ENCODE measurements around the gene SLC9A7. TPM values are rescaled to one million over a fixed set of nuclear protein-coding genes. Genes with fewer than 3 reads are reported as not detected.

Gene SLC9A7
- total RNA-seq, 2 experiments from 2014 or later: 16.9 to 17.0 TPM

- ChIA-PET CTCF (no interaction called here), POLR2A (interaction anchor here (0.6 kb wide), 1 partner anchor 457 kb away, joined by 3 read pairs; no protein-coding TSS in a partner anchor)
- no peaks in the 10 kb centered on the region for H3K9me3 Mint-ChIP-seq
- DNase-seq (no peak), ATAC-seq (peak; percentile 52)
- no peak for TF ChIP-seq CTCF (IDR thresholded peaks at IDR 0.05)
- H3K27ac Mint-ChIP-seq: peak overlapping the region; percentile 66
- H3K27me3 Mint-ChIP-seq: no peaks in the 10 kb centered on the region
- no peak overlapping the region for H3K4me3 Mint-ChIP-seq
- H3K4me1 Mint-ChIP-seq (ENCODE audit: low read depth): peaks cover 68% of the 10 kb centered on the region
- peaks cover 11% of the 10 kb centered on the region for H3K36me3 Mint-ChIP-seq (ENCODE audit: low read depth)
- intact Hi-C loops (cut with micrococcal nuclease): no loop called here
Measured at GRCh38 chrX:46710927-46711623, 47.8 kb downstream of the SLC9A7 start.

DNA sequence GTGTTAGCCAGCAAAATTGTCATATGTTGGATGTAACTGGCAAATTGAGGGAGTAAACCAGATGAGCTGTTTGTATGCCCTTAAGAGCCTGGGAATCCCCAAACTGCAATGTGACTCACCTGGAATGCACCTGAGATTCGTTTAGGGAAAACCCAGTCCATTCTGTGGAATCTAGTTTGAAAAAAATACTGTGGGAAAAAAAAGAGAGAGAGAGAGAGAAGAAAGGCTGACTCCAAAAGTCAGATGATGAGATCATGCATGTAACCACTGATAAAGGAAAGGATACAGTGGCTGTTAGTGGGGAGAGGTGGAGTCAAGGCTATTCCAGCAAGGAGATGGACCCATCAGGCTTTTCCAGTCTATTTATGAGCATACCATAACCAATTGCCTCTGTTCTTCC lies 48.5 kb downstream of the SLC9A7 start:
- DNase-seq: no peak
- no peaks in the 10 kb centered on the region for H3K9me3 Mint-ChIP-seq
- ChIA-PET CTCF (no interaction called here), POLR2A (interaction anchor here (0.6 kb wide), 1 partner anchor 458 kb away, joined by 3 read pairs; no protein-coding TSS in a partner anchor)
- peaks cover 11% of the 10 kb centered on the region for H3K36me3 Mint-ChIP-seq (ENCODE audit: low read depth)
- H3K27ac Mint-ChIP-seq: peak overlapping the region; percentile 60
- intact Hi-C loops (cut with micrococcal nuclease): no loop called here
- H3K4me3 Mint-ChIP-seq: no peak overlapping the region
- H3K4me1 Mint-ChIP-seq (ENCODE audit: low read depth): peaks cover 68% of the 10 kb centered on the region
- ATAC-seq: peak; percentile 32
- H3K27me3 Mint-ChIP-seq: no peaks in the 10 kb centered on the region
- no peak for TF ChIP-seq CTCF (IDR thresholded peaks at IDR 0.05)

- Mint-ChIP-seq H3K27ac (no peak overlapping the region), H3K27me3 (no peaks in the 10 kb centered on the region), H3K4me1 (ENCODE audit: low read depth) (peaks cover 72% of the 10 kb centered on the region), H3K9me3 (no peaks in the 10 kb centered on the region), H3K36me3 (ENCODE audit: low read depth) (peaks cover 11% of the 10 kb centered on the region), H3K4me3 (no peak overlapping the region)
- intact Hi-C loops (cut with micrococcal nuclease): no loop called here
- CTCF ChIA-PET: no interaction called here
- ATAC-seq: no peak
- POLR2A ChIA-PET: no interaction called here
- no peak for TF ChIP-seq CTCF (IDR thresholded peaks at IDR 0.05)
- no peak for DNase-seq
Measured at GRCh38 chrX:46707274-46707965, 51.5 kb downstream of the SLC9A7 start.

- Mint-ChIP-seq H3K36me3 (ENCODE audit: low read depth) (peaks cover 6% of the 10 kb centered on the region), H3K27me3 (no peaks in the 10 kb centered on the region), H3K9me3 (no peaks in the 10 kb centered on the region), H3K4me1 (ENCODE audit: low read depth) (peaks cover 51% of the 10 kb centered on the region), H3K4me3 (peak overlapping the region; percentile 38), H3K27ac (peak overlapping the region; percentile 97)
- peak; percentile 96 for ATAC-seq
- CTCF ChIA-PET: interaction anchor here (1.0 to 1.9 kb wide), 2 partner anchors 19 to 54 kb away, joined by 4 to 8 read pairs; partner anchors contain the start of gene SLC9A7
- POLR2A ChIA-PET: interaction anchor here (0.9 kb wide), 1 partner anchor 10 kb away, joined by 3 read pairs; no protein-coding TSS in a partner anchor
- intact Hi-C loops (cut with micrococcal nuclease): no loop called here
- peak; percentile 51 for DNase-seq
- no peak for TF ChIP-seq CTCF (IDR thresholded peaks at IDR 0.05)
Measured at GRCh38 chrX:46704767-46705386, 54.0 kb downstream of the SLC9A7 start.

Data from activated CD8-positive, alpha-beta T cell treated with anti-CD3 and anti-CD28 coated beads for 36 hours (primary cell).